NB4 (cell line): ENCODE data around the gene KIAA0319L.

Source experiments
- MAX ChIP-seq: IDR thresholded peaks from 2 replicates; pipeline ENCODE4 v1.6.1; 2011; ENCODE audit warnings: low read depth, low read length
- MYC ChIP-seq: IDR thresholded peaks from 2 replicates; pipeline ENCODE4 v1.6.1; 2011; ENCODE audit warnings: low read depth, low read length
- POLR2A ChIP-seq: IDR thresholded peaks from 2 replicates; pipeline ENCODE4 v1.6.1; 2011; ENCODE audit warnings: mild to moderate bottlenecking; ENCODE audit not compliant: insufficient read length; ENCODE audit errors: extremely low read depth
- TF ChIP-seq, protein P1 (sequence below): IDR thresholded peaks from one replicate; pipeline ENCODE4 v1.5.1; 2012; ENCODE audit warnings: low read depth, low read length

- TF ChIP-seq, protein P1, sequence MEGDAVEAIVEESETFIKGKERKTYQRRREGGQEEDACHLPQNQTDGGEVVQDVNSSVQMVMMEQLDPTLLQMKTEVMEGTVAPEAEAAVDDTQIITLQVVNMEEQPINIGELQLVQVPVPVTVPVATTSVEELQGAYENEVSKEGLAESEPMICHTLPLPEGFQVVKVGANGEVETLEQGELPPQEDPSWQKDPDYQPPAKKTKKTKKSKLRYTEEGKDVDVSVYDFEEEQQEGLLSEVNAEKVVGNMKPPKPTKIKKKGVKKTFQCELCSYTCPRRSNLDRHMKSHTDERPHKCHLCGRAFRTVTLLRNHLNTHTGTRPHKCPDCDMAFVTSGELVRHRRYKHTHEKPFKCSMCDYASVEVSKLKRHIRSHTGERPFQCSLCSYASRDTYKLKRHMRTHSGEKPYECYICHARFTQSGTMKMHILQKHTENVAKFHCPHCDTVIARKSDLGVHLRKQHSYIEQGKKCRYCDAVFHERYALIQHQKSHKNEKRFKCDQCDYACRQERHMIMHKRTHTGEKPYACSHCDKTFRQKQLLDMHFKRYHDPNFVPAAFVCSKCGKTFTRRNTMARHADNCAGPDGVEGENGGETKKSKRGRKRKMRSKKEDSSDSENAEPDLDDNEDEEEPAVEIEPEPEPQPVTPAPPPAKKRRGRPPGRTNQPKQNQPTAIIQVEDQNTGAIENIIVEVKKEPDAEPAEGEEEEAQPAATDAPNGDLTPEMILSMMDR = no peak
- no peak for TF ChIP-seq POLR2A
- no peak for TF ChIP-seq MYC
- no peak for TF ChIP-seq MAX
These were observed 25.8 kb downstream of the KIAA0319L start for GRCh38 chr1:35531368-35531767.
